CD8-positive, alpha-beta memory T cell (primary cell): ENCODE measurements around the gene PHTF1. TPM values are rescaled to one million over a fixed set of nuclear protein-coding genes. Genes with fewer than 3 reads are reported as not detected.

Experiments used
- CTCF ChIA-PET: fragments of 350-600 bp; sonication (Branson Sonifier 250); formaldehyde crosslinking; loops from one replicate; lab custom pipeline; 2021; ENCODE audit warnings: antibody characterized with exemption; lab: Charles Lee
- POLR2A ChIA-PET: fragments of 350-600 bp; sonication (Branson Sonifier 250); formaldehyde crosslinking; loops from one replicate; lab custom pipeline; 2021; ENCODE audit warnings: antibody characterized with exemption; lab: Charles Lee
- DNase-seq, 5 donors: peaks; one replicate each; pipeline versions ENCODE4 v3.0.0 to v3.0.0-alpha.2; 2020 to 2022; ENCODE audit warnings: mixed read lengths in 1 of 5
- H3K27ac ChIP-seq: one replicate; pipeline ENCODE4 v1.7.0; 2013; ENCODE audit warnings: low read depth, mild to moderate bottlenecking, low read length, moderate library complexity
- H3K27me3 ChIP-seq: 2 replicates; pipeline ENCODE4 v1.7.0; 2013; ENCODE audit warnings: low read length, mild to moderate bottlenecking; ENCODE audit not compliant: insufficient read depth, poor library complexity, severe bottlenecking
- H3K36me3 ChIP-seq: 2 replicates; pipeline ENCODE4 v1.7.0; 2013; ENCODE audit warnings: mild to moderate bottlenecking, low read length, moderate library complexity; ENCODE audit not compliant: insufficient read depth
- H3K4me1 ChIP-seq: 2 replicates; pipeline ENCODE4 v1.7.0; 2013; ENCODE audit warnings: mild to moderate bottlenecking, low read length, moderate library complexity; ENCODE audit not compliant: insufficient read depth
- H3K4me3 ChIP-seq: 2 replicates; pipeline ENCODE4 v1.7.0; 2013; ENCODE audit warnings: mild to moderate bottlenecking, low read length
- H3K9me3 ChIP-seq: 2 replicates; pipeline ENCODE4 v1.7.0; 2013; ENCODE audit warnings: mild to moderate bottlenecking, low read length
- H3K27ac Mint-ChIP-seq, 8 donors: one replicate each; pipeline ENCODE4 v1.8.0; 2020 to 2021; ENCODE audit warnings: mixed read lengths in 8 of 8, mild to moderate bottlenecking in 6 of 8, inconsistent platforms in 3 of 8, moderate library complexity in 3 of 8
- H3K27me3 Mint-ChIP-seq, 2 donors: one replicate each; pipeline ENCODE4 v1.8.0; 2020 to 2021; ENCODE audit warnings: mixed read lengths in 2 of 2, mild to moderate bottlenecking in 1 of 2, moderate library complexity in 1 of 2
- H3K36me3 Mint-ChIP-seq, 3 donors: one replicate each; pipeline ENCODE4 v1.8.0; 2020 to 2021; ENCODE audit warnings: mixed read lengths in 3 of 3, inconsistent platforms in 1 of 3, mild to moderate bottlenecking in 1 of 3
- H3K4me1 Mint-ChIP-seq, 3 donors: one replicate each; pipeline ENCODE4 v1.8.0; 2020 to 2021; ENCODE audit warnings: mixed read lengths in 3 of 3, inconsistent platforms in 1 of 3, mild to moderate bottlenecking in 1 of 3
- H3K4me3 Mint-ChIP-seq, 7 donors: one replicate each; pipeline ENCODE4 v1.8.0; 2020 to 2021; ENCODE audit warnings: mixed read lengths in 7 of 7, mild to moderate bottlenecking in 6 of 7, moderate library complexity in 4 of 7, inconsistent platforms in 2 of 7
- H3K9me3 Mint-ChIP-seq, 5 donors: one replicate each; pipeline ENCODE4 v1.8.0; 2020 to 2022; ENCODE audit warnings: mixed read lengths in 5 of 5, mild to moderate bottlenecking in 3 of 5, moderate library complexity in 2 of 5, inconsistent platforms in 1 of 5
- polyA plus RNA-seq: library from polyadenylated mRNA; unstranded; fragments of 300-500 nt; fragmentation: Illumina TruSeq; gene quantifications from one replicate; pipeline ENCODE4 v1.2.3, GENCODE V29; 2021
- total RNA-seq, 2 experiments: library from RNA; stranded (reverse); gene quantifications; one replicate each; pipeline ENCODE4 v1.2.3, GENCODE V29; 2021

Gene PHTF1
- total and polyA plus RNA-seq, 3 experiments from 2014 or later = 14.5 to 17.8 (median 17.5) TPM

- Histone ChIP-seq H3K4me3 (no peak overlapping the region), H3K36me3 (no peaks in the 10 kb centered on the region), H3K27me3 (no peaks in the 10 kb centered on the region), H3K9me3 (no peaks in the 10 kb centered on the region), H3K4me1 (no peaks in the 10 kb centered on the region), H3K27ac (no peak overlapping the region)
- Mint-ChIP-seq H3K27me3 (no peaks in the 10 kb centered on the region), H3K27ac (no peak overlapping the region), H3K9me3 (no peaks in the 10 kb centered on the region), H3K4me3 (no peak overlapping the region), H3K36me3 (peaks cover 0 to 5% (median 4%) of the 10 kb centered on the region in 3 donors), H3K4me1 (no peaks in the 10 kb centered on the region)
- ChIA-PET CTCF (no interaction called here), POLR2A (no interaction called here)
- no peak for DNase-seq
Observed at GRCh38 chr1:113683384-113684152, 75.7 kb downstream of the PHTF1 start.

- no peak for DNase-seq
- H3K27me3 ChIP-seq = no peaks in the 10 kb centered on the region
- Mint-ChIP-seq H3K4me1 (no peaks in the 10 kb centered on the region), H3K9me3 (no peaks in the 10 kb centered on the region), H3K4me3 (no peak overlapping the region), H3K36me3 (peaks cover 0 to 5% (median 4%) of the 10 kb centered on the region in 3 donors), H3K27me3 (peaks cover 0 to 3% of the 10 kb centered on the region in 2 donors), H3K27ac (peak overlapping the region in 1 of 8 donors; percentile 91)
- no peaks in the 10 kb centered on the region for H3K9me3 ChIP-seq
- ChIA-PET CTCF (interaction anchor here (1.1 to 2.1 kb wide), 3 partner anchors 609 to 966 kb away, joined by 3 to 5 read pairs (median 3); partner anchors contain the start of gene LRIG2), POLR2A (interaction anchor here (0.6 kb wide), 1 partner anchor 29 kb away, joined by 5 read pairs; no protein-coding TSS in a partner anchor)
- no peak overlapping the region for H3K4me3 ChIP-seq
- H3K36me3 ChIP-seq = no peaks in the 10 kb centered on the region
- H3K4me1 ChIP-seq = no peaks in the 10 kb centered on the region
- no peak overlapping the region for H3K27ac ChIP-seq
Observed at GRCh38 chr1:113681596-113682337, 77.5 kb downstream of the PHTF1 start.

- Mint-ChIP-seq H3K4me3 (no peak overlapping the region), H3K9me3 (no peaks in the 10 kb centered on the region), H3K36me3 (peaks cover 0 to 6% (median 3%) of the 10 kb centered on the region in 3 donors), H3K4me1 (no peaks in the 10 kb centered on the region), H3K27ac (no peak overlapping the region), H3K27me3 (peaks cover 0 to 3% of the 10 kb centered on the region in 2 donors)
- DNase-seq = no peak
- Histone ChIP-seq H3K4me1 (no peaks in the 10 kb centered on the region), H3K4me3 (no peak overlapping the region), H3K36me3 (no peaks in the 10 kb centered on the region), H3K27me3 (no peaks in the 10 kb centered on the region), H3K27ac (no peak overlapping the region), H3K9me3 (no peaks in the 10 kb centered on the region)
- POLR2A ChIA-PET = no interaction called here
- CTCF ChIA-PET = interaction anchor here (1.2 to 1.7 kb wide), 3 partner anchors 21 to 606 kb away, joined by 3 to 6 read pairs (median 5); partner anchors contain the start of gene LRIG2
Observed at GRCh38 chr1:113678159-113678469, 81.2 kb downstream of the PHTF1 start.

GRCh38 chr1:113677250-113678158 lies 81.8 kb downstream of the PHTF1 start:
- no peak overlapping the region for H3K4me3 ChIP-seq
- peak overlapping the region in 1 of 8 donors; percentile 10 for H3K27ac Mint-ChIP-seq
- H3K9me3 Mint-ChIP-seq = no peaks in the 10 kb centered on the region
- H3K4me1 Mint-ChIP-seq = no peaks in the 10 kb centered on the region
- no peaks in the 10 kb centered on the region for H3K9me3 ChIP-seq
- H3K27me3 Mint-ChIP-seq = peaks cover 0 to 3% of the 10 kb centered on the region in 2 donors
- no peak overlapping the region for H3K4me3 Mint-ChIP-seq
- CTCF ChIA-PET = interaction anchor here (1.2 to 1.7 kb wide), 3 partner anchors 21 to 605 kb away, joined by 3 to 6 read pairs (median 5); partner anchors contain the start of gene LRIG2
- H3K4me1 ChIP-seq = no peaks in the 10 kb centered on the region
- H3K36me3 Mint-ChIP-seq = peaks cover 0 to 3% (median 0%) of the 10 kb centered on the region in 3 donors
- H3K27me3 ChIP-seq = no peaks in the 10 kb centered on the region
- POLR2A ChIA-PET = no interaction called here
- H3K36me3 ChIP-seq = no peaks in the 10 kb centered on the region
- no peak overlapping the region for H3K27ac ChIP-seq
- DNase-seq = peak in 2 of 5 donors; percentile 20 to 32

- CTCF ChIA-PET = interaction anchor here (0.8 kb wide), 1 partner anchor 795 kb away, joined by 3 read pairs; no protein-coding TSS in a partner anchor
Observed at GRCh38 chr1:113676524-113676923, 82.8 kb downstream of the PHTF1 start.

GRCh38 chr1:113675302-113675701 lies 84.0 kb downstream of the PHTF1 start:
- DNase-seq = no peak
- CTCF ChIA-PET = no interaction called here

More at GRCh38 chr1:113676524-113676923, 82.8 kb downstream of the PHTF1 start:
- H3K4me1 Mint-ChIP-seq = no peaks in the 10 kb centered on the region
- H3K4me1 ChIP-seq = no peaks in the 10 kb centered on the region
- DNase-seq = no peak
- no peaks in the 10 kb centered on the region for H3K36me3 ChIP-seq
- H3K4me3 ChIP-seq = no peak overlapping the region
- POLR2A ChIA-PET = no interaction called here
- H3K9me3 Mint-ChIP-seq = no peaks in the 10 kb centered on the region
- peaks cover 1 to 3% of the 10 kb centered on the region in 2 donors for H3K27me3 Mint-ChIP-seq
- no peak overlapping the region for H3K27ac ChIP-seq
- H3K27ac Mint-ChIP-seq = no peak overlapping the region
- no peak overlapping the region for H3K4me3 Mint-ChIP-seq
- no peaks in the 10 kb centered on the region for H3K9me3 ChIP-seq
- peaks cover 0 to 3% (median 0%) of the 10 kb centered on the region in 3 donors for H3K36me3 Mint-ChIP-seq
- H3K27me3 ChIP-seq = no peaks in the 10 kb centered on the region

GRCh38 chr1:113674591-113674990 lies 84.7 kb downstream of the PHTF1 start:
- Mint-ChIP-seq H3K36me3 (peaks cover 0 to 3% (median 0%) of the 10 kb centered on the region in 3 donors), H3K4me3 (no peak overlapping the region), H3K27ac (no peak overlapping the region), H3K9me3 (no peaks in the 10 kb centered on the region), H3K4me1 (no peaks in the 10 kb centered on the region), H3K27me3 (peaks cover 1 to 3% of the 10 kb centered on the region in 2 donors)
- H3K36me3 ChIP-seq = no peaks in the 10 kb centered on the region
- ChIA-PET POLR2A (no interaction called here), CTCF (no interaction called here)
- no peaks in the 10 kb centered on the region for H3K4me1 ChIP-seq
- H3K27ac ChIP-seq = no peak overlapping the region
- no peaks in the 10 kb centered on the region for H3K27me3 ChIP-seq
- no peak for DNase-seq
- H3K9me3 ChIP-seq = no peaks in the 10 kb centered on the region
- no peak overlapping the region for H3K4me3 ChIP-seq

More at GRCh38 chr1:113675302-113675701, 84.0 kb downstream of the PHTF1 start:
- POLR2A ChIA-PET = no interaction called here
- peaks cover 1 to 3% of the 10 kb centered on the region in 2 donors for H3K27me3 Mint-ChIP-seq
- no peaks in the 10 kb centered on the region for H3K4me1 Mint-ChIP-seq
- no peak overlapping the region for H3K4me3 Mint-ChIP-seq
- H3K27ac Mint-ChIP-seq = no peak overlapping the region
- Histone ChIP-seq H3K4me3 (no peak overlapping the region), H3K9me3 (no peaks in the 10 kb centered on the region), H3K27me3 (no peaks in the 10 kb centered on the region), H3K36me3 (no peaks in the 10 kb centered on the region), H3K27ac (no peak overlapping the region), H3K4me1 (no peaks in the 10 kb centered on the region)
- no peaks in the 10 kb centered on the region for H3K9me3 Mint-ChIP-seq
- H3K36me3 Mint-ChIP-seq = peaks cover 0 to 3% (median 0%) of the 10 kb centered on the region in 3 donors
